A673 (cell line): Measurements from ENCODE around the gene GDF3.

Source experiments
- EZH2 ChIP-seq: fragments of 200-600 bp; sonication (generic); IDR thresholded peaks from 2 replicates; pipeline ENCODE4 v1.6.1; 2017; ENCODE audit warnings: borderline replicate concordance, low read depth, mild to moderate bottlenecking, mixed read lengths, antibody characterized with exemption, low read length; ENCODE audit not compliant: poor library complexity, severe bottlenecking
- TF ChIP-seq, protein P1 (sequence below): fragments of 300-800, 200-600 bp; sonication (generic); conservative IDR thresholded peaks from 2 replicates; pipeline ENCODE4 v1.5.1; 2017; ENCODE audit warnings: low read depth, mild to moderate bottlenecking, antibody characterized with exemption, low read length, moderate library complexity, mixed read lengths

- TF ChIP-seq, protein P1, sequence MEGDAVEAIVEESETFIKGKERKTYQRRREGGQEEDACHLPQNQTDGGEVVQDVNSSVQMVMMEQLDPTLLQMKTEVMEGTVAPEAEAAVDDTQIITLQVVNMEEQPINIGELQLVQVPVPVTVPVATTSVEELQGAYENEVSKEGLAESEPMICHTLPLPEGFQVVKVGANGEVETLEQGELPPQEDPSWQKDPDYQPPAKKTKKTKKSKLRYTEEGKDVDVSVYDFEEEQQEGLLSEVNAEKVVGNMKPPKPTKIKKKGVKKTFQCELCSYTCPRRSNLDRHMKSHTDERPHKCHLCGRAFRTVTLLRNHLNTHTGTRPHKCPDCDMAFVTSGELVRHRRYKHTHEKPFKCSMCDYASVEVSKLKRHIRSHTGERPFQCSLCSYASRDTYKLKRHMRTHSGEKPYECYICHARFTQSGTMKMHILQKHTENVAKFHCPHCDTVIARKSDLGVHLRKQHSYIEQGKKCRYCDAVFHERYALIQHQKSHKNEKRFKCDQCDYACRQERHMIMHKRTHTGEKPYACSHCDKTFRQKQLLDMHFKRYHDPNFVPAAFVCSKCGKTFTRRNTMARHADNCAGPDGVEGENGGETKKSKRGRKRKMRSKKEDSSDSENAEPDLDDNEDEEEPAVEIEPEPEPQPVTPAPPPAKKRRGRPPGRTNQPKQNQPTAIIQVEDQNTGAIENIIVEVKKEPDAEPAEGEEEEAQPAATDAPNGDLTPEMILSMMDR: no peak
- no peak for TF ChIP-seq EZH2
Observed at GRCh38 chr12:7668171-7668570, 27.4 kb downstream of the GDF3 start.
